Activated naive CD8-positive, alpha-beta T cell treated with anti-CD3 and anti-CD28 coated beads, Interleukin-2, amount 50 U/mL, for 24 hours (primary cell): ENCODE data around the gene RALGAPB.
"Not testable (repeated sequence)": the region's sequence is repeated elsewhere in the genome, so short reads cannot be mapped to it uniquely, and the experiment has no call there.

ENCODE experiments used
- ATAC-seq: fragments of 150-1000 bp; cut with Tn5 transposase; one replicate; pipeline ENCODE4 v1.10.0; 2021
- DNase-seq: peaks from one replicate; pipeline ENCODE4 v3.0.0; 2021
- H3K27ac Mint-ChIP-seq: one replicate; pipeline ENCODE4 v1.8.0; 2021; ENCODE audit warnings: mild to moderate bottlenecking, mixed read lengths
- H3K27me3 Mint-ChIP-seq: one replicate; pipeline ENCODE4 v1.8.0; 2021; ENCODE audit warnings: mixed read lengths
- H3K36me3 Mint-ChIP-seq: one replicate; pipeline ENCODE4 v1.8.0; 2021; ENCODE audit warnings: low read depth, mixed read lengths
- H3K4me1 Mint-ChIP-seq: one replicate; pipeline ENCODE4 v1.8.0; 2021; ENCODE audit warnings: mixed read lengths
- H3K4me3 Mint-ChIP-seq: one replicate; pipeline ENCODE4 v1.8.0; 2021; ENCODE audit warnings: mild to moderate bottlenecking, moderate library complexity, mixed read lengths
- H3K9me3 Mint-ChIP-seq: one replicate; pipeline ENCODE4 v1.8.0; 2021; ENCODE audit warnings: mixed read lengths

Gene RALGAPB

GRCh38 chr20:38497246-38497935, 24.7 kb downstream of the RALGAPB start:
- peaks cover 33% of the 10 kb centered on the region for H3K36me3 Mint-ChIP-seq
- H3K9me3 Mint-ChIP-seq = no peaks in the 10 kb centered on the region
- no peaks in the 10 kb centered on the region for H3K27me3 Mint-ChIP-seq
- DNase-seq (no peak), ATAC-seq (no peak)
- no peaks in the 10 kb centered on the region for H3K4me1 Mint-ChIP-seq
- H3K27ac Mint-ChIP-seq = no peak overlapping the region
- no peak overlapping the region for H3K4me3 Mint-ChIP-seq

- no peak overlapping the region for H3K4me3 Mint-ChIP-seq
- H3K27me3 Mint-ChIP-seq = no peaks in the 10 kb centered on the region
- H3K4me1 Mint-ChIP-seq = no peaks in the 10 kb centered on the region
- DNase-seq (no peak), ATAC-seq (no peak)
- no peak overlapping the region for H3K27ac Mint-ChIP-seq
- peaks cover 41% of the 10 kb centered on the region for H3K36me3 Mint-ChIP-seq
- peaks cover 3% of the 10 kb centered on the region for H3K9me3 Mint-ChIP-seq
Observed at GRCh38 chr20:38498909-38499308, 26.3 kb downstream of the RALGAPB start.

- no peaks in the 10 kb centered on the region for H3K27me3 Mint-ChIP-seq
- peaks cover 43% of the 10 kb centered on the region for H3K36me3 Mint-ChIP-seq
- no peak overlapping the region for H3K4me3 Mint-ChIP-seq
- H3K4me1 Mint-ChIP-seq = no peaks in the 10 kb centered on the region
- ATAC-seq (no peak), DNase-seq (no peak)
- H3K27ac Mint-ChIP-seq = no peak overlapping the region
- H3K9me3 Mint-ChIP-seq = peaks cover 3% of the 10 kb centered on the region
Observed at GRCh38 chr20:38499366-38499765, 26.7 kb downstream of the RALGAPB start.

GRCh38 chr20:38501858-38502436, 29.3 kb downstream of the RALGAPB start:
- Mint-ChIP-seq H3K4me3 (no peak overlapping the region), H3K27ac (no peak overlapping the region), H3K36me3 (peaks cover 47% of the 10 kb centered on the region), H3K9me3 (peaks cover 3% of the 10 kb centered on the region), H3K4me1 (no peaks in the 10 kb centered on the region), H3K27me3 (no peaks in the 10 kb centered on the region)
- no peak for ATAC-seq
- DNase-seq = no peak

- H3K27me3 Mint-ChIP-seq = no peaks in the 10 kb centered on the region
- H3K36me3 Mint-ChIP-seq = peaks cover 48% of the 10 kb centered on the region
- H3K4me1 Mint-ChIP-seq = no peaks in the 10 kb centered on the region
Observed at GRCh38 chr20:38504368-38505090, 31.9 kb downstream of the RALGAPB start.

GRCh38 chr20:38505091-38505455, 32.4 kb downstream of the RALGAPB start:
- Mint-ChIP-seq H3K27me3 (no peaks in the 10 kb centered on the region), H3K27ac (no peak overlapping the region), H3K4me3 (no peak overlapping the region), H3K9me3 (peaks cover 3% of the 10 kb centered on the region), H3K36me3 (peaks cover 50% of the 10 kb centered on the region), H3K4me1 (no peaks in the 10 kb centered on the region)
- DNase-seq (no peak), ATAC-seq (no peak)

More at GRCh38 chr20:38504368-38505090, 31.9 kb downstream of the RALGAPB start:
- Mint-ChIP-seq H3K4me3 (no peak overlapping the region), H3K27ac (no peak overlapping the region), H3K9me3 (peaks cover 3% of the 10 kb centered on the region)
- DNase-seq (no peak), ATAC-seq (no peak)

GRCh38 chr20:38511726-38512125, 39.1 kb downstream of the RALGAPB start:
- not testable (repeated sequence) for DNase-seq, H3K9me3 Mint-ChIP-seq, H3K27ac Mint-ChIP-seq, H3K4me3 Mint-ChIP-seq, H3K27me3 Mint-ChIP-seq, H3K4me1 Mint-ChIP-seq, ATAC-seq
- peaks cover 32% of the 10 kb centered on the region for H3K36me3 Mint-ChIP-seq

- Mint-ChIP-seq H3K4me1 (no peaks in the 10 kb centered on the region), H3K27ac (no peak overlapping the region), H3K36me3 (peaks cover 38% of the 10 kb centered on the region), H3K4me3 (no peak overlapping the region), H3K9me3 (no peaks in the 10 kb centered on the region), H3K27me3 (no peaks in the 10 kb centered on the region)
- no peak for ATAC-seq
- DNase-seq = no peak
Observed at GRCh38 chr20:38514185-38514584, 41.5 kb downstream of the RALGAPB start.

GRCh38 chr20:38514947-38515346, 42.3 kb downstream of the RALGAPB start:
- no peaks in the 10 kb centered on the region for H3K9me3 Mint-ChIP-seq
- no peaks in the 10 kb centered on the region for H3K4me1 Mint-ChIP-seq
- no peaks in the 10 kb centered on the region for H3K27me3 Mint-ChIP-seq
- no peak overlapping the region for H3K4me3 Mint-ChIP-seq
- H3K36me3 Mint-ChIP-seq = peaks cover 31% of the 10 kb centered on the region
- no peak overlapping the region for H3K27ac Mint-ChIP-seq
- DNase-seq = no peak
- ATAC-seq = no peak

GRCh38 chr20:38515631-38516030, 43.0 kb downstream of the RALGAPB start:
- no peak for ATAC-seq
- Mint-ChIP-seq H3K4me3 (no peak overlapping the region), H3K4me1 (no peaks in the 10 kb centered on the region), H3K36me3 (peaks cover 30% of the 10 kb centered on the region), H3K9me3 (no peaks in the 10 kb centered on the region), H3K27me3 (no peaks in the 10 kb centered on the region), H3K27ac (no peak overlapping the region)
- DNase-seq = no peak

- ATAC-seq = no peak
- no peaks in the 10 kb centered on the region for H3K27me3 Mint-ChIP-seq
- H3K4me3 Mint-ChIP-seq = no peak overlapping the region
- no peak for DNase-seq
- no peaks in the 10 kb centered on the region for H3K9me3 Mint-ChIP-seq
- no peak overlapping the region for H3K27ac Mint-ChIP-seq
- H3K36me3 Mint-ChIP-seq = peaks cover 31% of the 10 kb centered on the region
- H3K4me1 Mint-ChIP-seq = no peaks in the 10 kb centered on the region
Observed at GRCh38 chr20:38519426-38519825, 46.8 kb downstream of the RALGAPB start.

- H3K4me3 Mint-ChIP-seq = no peak overlapping the region
- no peaks in the 10 kb centered on the region for H3K27me3 Mint-ChIP-seq
- DNase-seq (no peak), ATAC-seq (no peak)
- no peaks in the 10 kb centered on the region for H3K9me3 Mint-ChIP-seq
- H3K4me1 Mint-ChIP-seq = no peaks in the 10 kb centered on the region
- H3K36me3 Mint-ChIP-seq = peaks cover 32% of the 10 kb centered on the region
- H3K27ac Mint-ChIP-seq = no peak overlapping the region
Observed at GRCh38 chr20:38520261-38520660, 47.6 kb downstream of the RALGAPB start.

GRCh38 chr20:38523697-38524096, 51.1 kb downstream of the RALGAPB start:
- Mint-ChIP-seq H3K27ac (no peak overlapping the region), H3K9me3 (no peaks in the 10 kb centered on the region), H3K4me1 (no peaks in the 10 kb centered on the region), H3K36me3 (peaks cover 29% of the 10 kb centered on the region), H3K4me3 (no peak overlapping the region), H3K27me3 (no peaks in the 10 kb centered on the region)
- ATAC-seq (no peak), DNase-seq (no peak)

GRCh38 chr20:38528167-38528566, 55.5 kb downstream of the RALGAPB start:
- DNase-seq (no peak), ATAC-seq (no peak)
- Mint-ChIP-seq H3K4me3 (no peak overlapping the region), H3K9me3 (no peaks in the 10 kb centered on the region), H3K36me3 (peaks cover 24% of the 10 kb centered on the region), H3K27ac (no peak overlapping the region), H3K27me3 (no peaks in the 10 kb centered on the region), H3K4me1 (no peaks in the 10 kb centered on the region)

- no peaks in the 10 kb centered on the region for H3K9me3 Mint-ChIP-seq
- ATAC-seq = no peak
- H3K4me3 Mint-ChIP-seq = no peak overlapping the region
- DNase-seq = no peak
- H3K27me3 Mint-ChIP-seq = no peaks in the 10 kb centered on the region
- H3K27ac Mint-ChIP-seq = no peak overlapping the region
- peaks cover 26% of the 10 kb centered on the region for H3K36me3 Mint-ChIP-seq
- peaks cover 5% of the 10 kb centered on the region for H3K4me1 Mint-ChIP-seq
Observed at GRCh38 chr20:38531021-38531420, 58.4 kb downstream of the RALGAPB start.
